ENCODE data around the gene UFD1. TPM values are rescaled to one million over a fixed set of nuclear protein-coding genes. Genes with fewer than 3 reads are reported as not detected.

The UFD1 gene
- total and polyA plus RNA-seq, 9 of the 15 experiments (the other 6 are each of a cell fraction or from before 2014, with no cell fraction given), result 238 to 645 (median 363) TPM

GRCh38 chr22:19464546-19464945 is 14.4 kb downstream of the UFD1 start (continued):
- TF ChIP-seq ZBTB40 (IDR thresholded peaks at IDR 0.05) (no peak), ZBTB40 (CRISPR knock-in tag; IDR thresholded peaks at IDR 0.05) (0 out of 2 replicates have a peak, but pooled peaks have one; percentile 37), LCOR (CRISPR knock-in tag; IDR thresholded peaks at IDR 0.05) (no peak), ZNF263 (CRISPR knock-in tag; IDR thresholded peaks at IDR 0.05; ENCODE audit: borderline replicate concordance) (peak; percentile 21; the same call in 1 of the 2 replicates), JUN (IDR thresholded peaks at IDR 0.05; ENCODE audit: borderline replicate concordance, low read depth, low read length) (no peak), JUN (CRISPR knock-in tag; IDR thresholded peaks at IDR 0.05; ENCODE audit: borderline replicate concordance) (peak; percentile 38; the same call in 1 of the 2 replicates), ERF (CRISPR knock-in tag; IDR thresholded peaks at IDR 0.05) (0 out of 2 replicates have a peak, but pooled peaks have one; percentile 33), RBM22 (IDR thresholded peaks at IDR 0.05; ENCODE audit: low read depth, low read length, poor library complexity, severe bottlenecking) (no peak), CBFB (CRISPR knock-in tag; IDR thresholded peaks at IDR 0.05) (0 out of 2 replicates have a peak, but pooled peaks have one; percentile 10), RNF219 (CRISPR knock-in tag; IDR thresholded peaks at IDR 0.05) (no peak), COPS2 (conservative IDR thresholded peaks at IDR 0.05) (no peak), HIVEP1 (CRISPR knock-in tag; IDR thresholded peaks at IDR 0.05) (peak; percentile 55; the same call in 1 of the 2 replicates), TFAP4 (CRISPR knock-in tag; IDR thresholded peaks at IDR 0.05; ENCODE audit: borderline replicate concordance) (no peak), RHOXF2B (CRISPR knock-in tag; conservative IDR thresholded peaks at IDR 0.05) (no peak), SP2 (IDR thresholded peaks at IDR 0.05; ENCODE audit: extremely low read depth, low read depth, low read length, poor library complexity, severe bottlenecking) (peak; percentile 20)
